HCT116 (cell line): ENCODE data around the gene BRINP3. TPM values are rescaled to one million over a fixed set of nuclear protein-coding genes. Genes with fewer than 3 reads are reported as not detected.

Experiments
- ATAC-seq: fragments of 200-7000 bp; cut with Tn5 transposase; 2 replicates; pipeline ENCODE4 v1.9.1; 2020; ENCODE audit warnings: mild to moderate bottlenecking, moderate library complexity
- BruUV-seq: library from RNA; stranded (reverse); fragments of 400-500 nt; replicated peaks from 2 replicates; lab custom pipeline; 2021; lab: Mats Ljungman, UMichigan
- CTCF ChIA-PET: fragments of 300-600 bp; sonication (Branson Sonifier 250); formaldehyde crosslinking; loops from one replicate; lab custom pipeline; 2021; ENCODE audit warnings: antibody characterized with exemption; lab: Charles Lee
- POLR2A ChIA-PET: fragments of 300-600, 350-600 bp; sonication (Branson Sonifier 250); formaldehyde crosslinking; loops from one replicate; lab custom pipeline; 2021; ENCODE audit warnings: antibody characterized with exemption; lab: Charles Lee
- RAD21 ChIA-PET, 2 experiments: fragments of 300-600 bp; sonication (Branson Sonifier 250); formaldehyde crosslinking; loops; one replicate each; lab custom pipeline; 2023; ENCODE audit warnings: low total read pairs in 2 of 2; ENCODE audit not compliant: uncharacterized antibody in 2 of 2, unreplicated experiment in 2 of 2, low non-redundant PET in 1 of 2; lab: Charles Lee
- DNase-seq: peaks from one replicate; pipeline ENCODE4 v3.0.0-alpha.2; 2010; ENCODE audit warnings: low read depth, low spot score
- H2AFZ ChIP-seq: fragments of 200-600 bp; shearing (Covaris generic), sonication (generic); 2 replicates; pipeline ENCODE4 v1.6.1; 2017; ENCODE audit warnings: low read depth, mixed run types, mixed read lengths, antibody characterized with exemption, low read length; ENCODE audit not compliant: poor library complexity, severe bottlenecking
- H3K27ac ChIP-seq: 2 replicates; pipeline ENCODE4 v1.5.1; 2012; ENCODE audit warnings: low read depth, low read length
- H3K27me3 ChIP-seq: fragments of 200-600 bp; sonication (generic); 2 replicates; pipeline ENCODE4 v1.6.1; 2016; ENCODE audit warnings: mixed run types, low read length, mixed read lengths; ENCODE audit not compliant: insufficient read depth
- H3K36me3 ChIP-seq, 2 experiments: fragments of 200-500 bp in 1 of 2; fragments of 200-600 bp in 1 of 2; sonication (Bioruptor generic) in 1 of 2; sonication (generic) in 1 of 2; 2 replicates each; pipeline versions ENCODE4 v1.5.1 to v1.6.1; 2014 to 2016; ENCODE audit warnings: low read length in 2 of 2, inconsistent platforms in 1 of 2, mixed read lengths in 1 of 2, mixed run types in 1 of 2; ENCODE audit not compliant: insufficient read depth in 2 of 2, control insufficient read depth in 1 of 2
- H3K4me1 ChIP-seq, 2 experiments: fragments of 200-600 bp in 1 of 2; sonication (generic) in 1 of 2; 2 replicates each; pipeline versions ENCODE4 v1.5.1 to v1.6.1; 2012 to 2017; ENCODE audit warnings: low read length in 2 of 2, inconsistent platforms in 1 of 2, mild to moderate bottlenecking in 1 of 2, mixed read lengths in 1 of 2, mixed run types in 1 of 2, moderate library complexity in 1 of 2; ENCODE audit not compliant: insufficient read depth in 2 of 2, control insufficient read depth in 1 of 2
- H3K4me2 ChIP-seq: fragments of 200-600 bp; sonication (generic); 2 replicates; pipeline ENCODE4 v1.6.1; 2017; ENCODE audit warnings: mixed run types, low read length, mixed read lengths
- H3K4me3 ChIP-seq, 2 experiments: fragments of 200-600 bp in 1 of 2; sonication (generic) in 1 of 2; replicated peaks in 1 of 2; 2 replicates each; pipeline ENCODE4 v1.5.1; 2011 to 2016; ENCODE audit warnings: low read length in 2 of 2, control low read depth in 1 of 2, low read depth in 1 of 2, mild to moderate bottlenecking in 1 of 2, mixed read lengths in 1 of 2, mixed run types in 1 of 2
- H3K79me2 ChIP-seq: fragments of 200-600 bp; sonication (generic); 2 replicates; pipeline ENCODE4 v1.6.1; 2017; ENCODE audit warnings: mild to moderate bottlenecking, mixed run types, low read length, moderate library complexity, mixed read lengths; ENCODE audit not compliant: insufficient read depth
- H3K9ac ChIP-seq: fragments of 200-600 bp; sonication (generic); 2 replicates; pipeline ENCODE4 v1.6.1; 2016; ENCODE audit warnings: low read length, mixed read lengths
- H3K9me2 ChIP-seq: fragments of 200-600 bp; sonication (generic), shearing (Covaris generic); 2 replicates; pipeline ENCODE4 v1.6.1; 2017; ENCODE audit warnings: mixed run types, mild to moderate bottlenecking, moderate library complexity; ENCODE audit not compliant: insufficient read depth
- H3K9me3 ChIP-seq, 2 experiments: fragments of 200-500 bp in 1 of 2; fragments of 200-600 bp in 1 of 2; sonication (Bioruptor generic) in 1 of 2; sonication (generic) in 1 of 2; 2 replicates each; pipeline ENCODE4 v1.6.1; 2014 to 2017; ENCODE audit warnings: low read length in 2 of 2, mixed read lengths in 2 of 2, inconsistent platforms in 1 of 2, low read depth in 1 of 2, mild to moderate bottlenecking in 1 of 2, mixed run types in 1 of 2, moderate library complexity in 1 of 2; ENCODE audit not compliant: control insufficient read depth in 1 of 2, insufficient read depth in 1 of 2
- H4K20me1 ChIP-seq: fragments of 200-600 bp; sonication (generic), shearing (Covaris generic); 2 replicates; pipeline ENCODE4 v1.6.1; 2017; ENCODE audit warnings: mixed run types, mild to moderate bottlenecking, moderate library complexity; ENCODE audit not compliant: insufficient read depth
- CBX3 ChIP-seq: IDR thresholded peaks from 2 replicates; pipeline ENCODE4 v1.6.1; 2012; ENCODE audit warnings: low read depth
- CEBPB ChIP-seq: IDR thresholded peaks from 2 replicates; pipeline ENCODE4 v1.6.1; 2012; ENCODE audit warnings: low read depth
- EGR1 ChIP-seq: IDR thresholded peaks from 2 replicates; pipeline ENCODE4 v1.6.1; 2012; ENCODE audit warnings: low read depth
- ELF1 ChIP-seq: IDR thresholded peaks from 2 replicates; pipeline ENCODE4 v1.6.1; 2012; ENCODE audit warnings: low read depth, borderline replicate concordance
- EZH2 ChIP-seq: fragments of 200-600 bp; sonication (generic); IDR thresholded peaks from 2 replicates; pipeline ENCODE4 v1.6.1; 2017; ENCODE audit warnings: antibody characterized with exemption, mixed run types
- EZH2phosphoT487 ChIP-seq: fragments of 200-600 bp; IDR thresholded peaks from 2 replicates; pipeline ENCODE4 v1.6.1; 2018; ENCODE audit warnings: antibody characterized with exemption, borderline replicate concordance
- FOSL1 ChIP-seq: IDR thresholded peaks from 2 replicates; pipeline ENCODE4 v1.6.1; 2012; ENCODE audit warnings: low read depth
- JUND ChIP-seq: IDR thresholded peaks from 2 replicates; pipeline ENCODE4 v1.6.1; 2012
- POLR2A ChIP-seq: IDR thresholded peaks from 2 replicates; pipeline ENCODE4 v1.7.0; 2011; ENCODE audit warnings: borderline replicate concordance; ENCODE audit not compliant: insufficient read depth, insufficient read length; ENCODE audit errors: extremely low read depth
- POLR2AphosphoS5 ChIP-seq: IDR thresholded peaks from 2 replicates; pipeline ENCODE4 v1.6.1; 2011; ENCODE audit warnings: mild to moderate bottlenecking, low read depth, low read length, moderate library complexity
- RAD21 ChIP-seq: IDR thresholded peaks from 2 replicates; pipeline ENCODE4 v1.6.1; 2012; ENCODE audit warnings: low read depth, mild to moderate bottlenecking
- SIN3A ChIP-seq: IDR thresholded peaks from 2 replicates; pipeline ENCODE4 v1.6.1; 2012; ENCODE audit warnings: low read depth
- SP1 ChIP-seq: IDR thresholded peaks from 2 replicates; pipeline ENCODE4 v1.6.1; 2012; ENCODE audit warnings: low read depth
- SRF ChIP-seq: IDR thresholded peaks from 2 replicates; pipeline ENCODE4 v1.6.1; 2012; ENCODE audit warnings: low read depth
- ZFX ChIP-seq: fragments of 450-650 bp; IDR thresholded peaks from 2 replicates; pipeline ENCODE4 v1.6.1; 2017
- ZNF274 ChIP-seq: fragments of 200-500 bp; sonication (Bioruptor generic); IDR thresholded peaks from 2 replicates; pipeline ENCODE4 v1.6.1; 2014; ENCODE audit warnings: mild to moderate bottlenecking, low read depth, low read length, inconsistent platforms
- intact Hi-C: fragments of 100-400 bp; cut with micrococcal nuclease; formaldehyde crosslinking; loops from 2 replicates; pipeline ENCODE4 v1.10.0; 2022
- total RNA-seq: library from RNA; stranded (reverse); gene quantifications from one replicate; pipeline ENCODE4 v1.2.1, GENCODE V29; 2021; ENCODE audit not compliant: unreplicated experiment
- TF ChIP-seq, protein P1 (sequence below), 3 experiments: fragments of 200-600 bp in 1 of 3; sonication (generic) in 1 of 3; IDR thresholded peaks in 2 of 3; conservative IDR thresholded peaks in 1 of 3; 2 replicates each; pipeline ENCODE4 v1.5.1; 2012 to 2017; ENCODE audit warnings: low read depth in 2 of 3, low read length in 2 of 3, antibody characterized with exemption in 1 of 3, borderline replicate concordance in 1 of 3, control low read depth in 1 of 3, mild to moderate bottlenecking in 1 of 3, mixed read lengths in 1 of 3, mixed run types in 1 of 3, moderate library complexity in 1 of 3; ENCODE audit not compliant: insufficient read depth in 1 of 3
- TF ChIP-seq, protein P2 (sequence below): IDR thresholded peaks from 2 replicates; pipeline ENCODE4 v1.6.1; 2011; ENCODE audit warnings: mild to moderate bottlenecking, low read length, moderate library complexity; ENCODE audit not compliant: insufficient replicate concordance; ENCODE audit errors: extremely low read depth
- TF ChIP-seq, protein P3 (sequence below): IDR thresholded peaks from 2 replicates; pipeline ENCODE4 v1.6.1; 2012; ENCODE audit warnings: low read depth
- TF ChIP-seq, protein P4 (sequence below): IDR thresholded peaks from 2 replicates; pipeline ENCODE4 v1.6.1; 2012

Gene BRINP3
- total RNA-seq, 1 experiment from 2014 or later: not detected

DNA sequence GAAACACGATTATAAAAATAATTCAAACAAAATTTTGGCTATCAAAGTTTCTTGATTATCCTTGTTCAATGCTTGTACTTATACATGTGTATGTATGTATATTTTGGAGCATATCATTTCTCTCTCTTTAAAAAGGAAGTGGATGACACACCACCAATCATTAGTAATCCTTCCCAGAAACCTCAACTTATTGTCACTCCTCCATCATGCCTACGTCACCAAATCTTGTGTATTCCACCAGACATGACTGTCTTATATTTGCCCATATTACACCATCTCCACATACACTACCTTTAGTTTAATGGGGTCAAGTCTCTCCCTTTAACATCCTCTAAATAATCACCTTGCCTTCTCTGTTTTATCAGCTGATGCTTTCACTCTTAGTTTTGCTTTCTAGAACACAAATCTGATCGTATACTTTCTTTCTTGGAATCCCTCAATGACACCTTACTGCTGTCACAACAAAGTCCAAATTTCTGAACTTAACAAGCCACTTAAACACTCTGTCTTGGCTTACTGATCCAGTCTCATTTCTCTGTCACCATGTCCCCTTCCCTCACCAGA is 124.0 kb downstream of the BRINP3 start:
- Histone ChIP-seq H3K27me3 (no peaks in the 10 kb centered on the region), H3K36me3 (no peaks in the 10 kb centered on the region), H3K4me2 (no peak overlapping the region), H2AFZ (no peak overlapping the region), H3K9ac (no peak overlapping the region), H3K9me3 (no peaks in the 10 kb centered on the region), H3K79me2 (no peaks in the 10 kb centered on the region), H3K9me2 (no peaks in the 10 kb centered on the region), H3K4me1 (no peaks in the 10 kb centered on the region), H4K20me1 (no peaks in the 10 kb centered on the region), H3K4me3 (no peak overlapping the region), H3K27ac (no peak overlapping the region)
- CTCF ChIA-PET: no interaction called here
- RAD21 ChIA-PET: no interaction called here
- POLR2A ChIA-PET: no interaction called here
- intact Hi-C loops: no loop called here
- ATAC-seq (no peak), DNase-seq (no peak)
- no peak for TF ChIP-seq POLR2A
- TF ChIP-seq SIN3A: no peak
- no peak for TF ChIP-seq ELF1
- TF ChIP-seq, protein P1, sequence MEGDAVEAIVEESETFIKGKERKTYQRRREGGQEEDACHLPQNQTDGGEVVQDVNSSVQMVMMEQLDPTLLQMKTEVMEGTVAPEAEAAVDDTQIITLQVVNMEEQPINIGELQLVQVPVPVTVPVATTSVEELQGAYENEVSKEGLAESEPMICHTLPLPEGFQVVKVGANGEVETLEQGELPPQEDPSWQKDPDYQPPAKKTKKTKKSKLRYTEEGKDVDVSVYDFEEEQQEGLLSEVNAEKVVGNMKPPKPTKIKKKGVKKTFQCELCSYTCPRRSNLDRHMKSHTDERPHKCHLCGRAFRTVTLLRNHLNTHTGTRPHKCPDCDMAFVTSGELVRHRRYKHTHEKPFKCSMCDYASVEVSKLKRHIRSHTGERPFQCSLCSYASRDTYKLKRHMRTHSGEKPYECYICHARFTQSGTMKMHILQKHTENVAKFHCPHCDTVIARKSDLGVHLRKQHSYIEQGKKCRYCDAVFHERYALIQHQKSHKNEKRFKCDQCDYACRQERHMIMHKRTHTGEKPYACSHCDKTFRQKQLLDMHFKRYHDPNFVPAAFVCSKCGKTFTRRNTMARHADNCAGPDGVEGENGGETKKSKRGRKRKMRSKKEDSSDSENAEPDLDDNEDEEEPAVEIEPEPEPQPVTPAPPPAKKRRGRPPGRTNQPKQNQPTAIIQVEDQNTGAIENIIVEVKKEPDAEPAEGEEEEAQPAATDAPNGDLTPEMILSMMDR (IDR thresholded peaks at IDR 0.05 in 2 of 3, conservative IDR thresholded peaks at IDR 0.05 in 1 of 3; ENCODE audit: borderline replicate concordance in 1 of 3, insufficient read depth in 1 of 3, low read depth in 2 of 3, low read length in 2 of 3): no peak
- no peak for TF ChIP-seq ZFX
- TF ChIP-seq, protein P2, sequence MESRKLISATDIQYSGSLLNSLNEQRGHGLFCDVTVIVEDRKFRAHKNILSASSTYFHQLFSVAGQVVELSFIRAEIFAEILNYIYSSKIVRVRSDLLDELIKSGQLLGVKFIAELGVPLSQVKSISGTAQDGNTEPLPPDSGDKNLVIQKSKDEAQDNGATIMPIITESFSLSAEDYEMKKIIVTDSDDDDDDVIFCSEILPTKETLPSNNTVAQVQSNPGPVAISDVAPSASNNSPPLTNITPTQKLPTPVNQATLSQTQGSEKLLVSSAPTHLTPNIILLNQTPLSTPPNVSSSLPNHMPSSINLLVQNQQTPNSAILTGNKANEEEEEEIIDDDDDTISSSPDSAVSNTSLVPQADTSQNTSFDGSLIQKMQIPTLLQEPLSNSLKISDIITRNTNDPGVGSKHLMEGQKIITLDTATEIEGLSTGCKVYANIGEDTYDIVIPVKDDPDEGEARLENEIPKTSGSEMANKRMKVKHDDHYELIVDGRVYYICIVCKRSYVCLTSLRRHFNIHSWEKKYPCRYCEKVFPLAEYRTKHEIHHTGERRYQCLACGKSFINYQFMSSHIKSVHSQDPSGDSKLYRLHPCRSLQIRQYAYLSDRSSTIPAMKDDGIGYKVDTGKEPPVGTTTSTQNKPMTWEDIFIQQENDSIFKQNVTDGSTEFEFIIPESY: no peak
- no peak for TF ChIP-seq EZH2phosphoT487
- TF ChIP-seq FOSL1: no peak
- TF ChIP-seq EGR1: no peak
- TF ChIP-seq SRF: no peak
- no peak for TF ChIP-seq RAD21
- no peak for TF ChIP-seq POLR2AphosphoS5
- TF ChIP-seq CEBPB: no peak
- TF ChIP-seq ZNF274: no peak
- TF ChIP-seq JUND: no peak
- no peak for TF ChIP-seq CBX3
- TF ChIP-seq, protein P3, sequence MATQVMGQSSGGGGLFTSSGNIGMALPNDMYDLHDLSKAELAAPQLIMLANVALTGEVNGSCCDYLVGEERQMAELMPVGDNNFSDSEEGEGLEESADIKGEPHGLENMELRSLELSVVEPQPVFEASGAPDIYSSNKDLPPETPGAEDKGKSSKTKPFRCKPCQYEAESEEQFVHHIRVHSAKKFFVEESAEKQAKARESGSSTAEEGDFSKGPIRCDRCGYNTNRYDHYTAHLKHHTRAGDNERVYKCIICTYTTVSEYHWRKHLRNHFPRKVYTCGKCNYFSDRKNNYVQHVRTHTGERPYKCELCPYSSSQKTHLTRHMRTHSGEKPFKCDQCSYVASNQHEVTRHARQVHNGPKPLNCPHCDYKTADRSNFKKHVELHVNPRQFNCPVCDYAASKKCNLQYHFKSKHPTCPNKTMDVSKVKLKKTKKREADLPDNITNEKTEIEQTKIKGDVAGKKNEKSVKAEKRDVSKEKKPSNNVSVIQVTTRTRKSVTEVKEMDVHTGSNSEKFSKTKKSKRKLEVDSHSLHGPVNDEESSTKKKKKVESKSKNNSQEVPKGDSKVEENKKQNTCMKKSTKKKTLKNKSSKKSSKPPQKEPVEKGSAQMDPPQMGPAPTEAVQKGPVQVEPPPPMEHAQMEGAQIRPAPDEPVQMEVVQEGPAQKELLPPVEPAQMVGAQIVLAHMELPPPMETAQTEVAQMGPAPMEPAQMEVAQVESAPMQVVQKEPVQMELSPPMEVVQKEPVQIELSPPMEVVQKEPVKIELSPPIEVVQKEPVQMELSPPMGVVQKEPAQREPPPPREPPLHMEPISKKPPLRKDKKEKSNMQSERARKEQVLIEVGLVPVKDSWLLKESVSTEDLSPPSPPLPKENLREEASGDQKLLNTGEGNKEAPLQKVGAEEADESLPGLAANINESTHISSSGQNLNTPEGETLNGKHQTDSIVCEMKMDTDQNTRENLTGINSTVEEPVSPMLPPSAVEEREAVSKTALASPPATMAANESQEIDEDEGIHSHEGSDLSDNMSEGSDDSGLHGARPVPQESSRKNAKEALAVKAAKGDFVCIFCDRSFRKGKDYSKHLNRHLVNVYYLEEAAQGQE: no peak
- no peak for TF ChIP-seq SP1
- TF ChIP-seq, protein P4, sequence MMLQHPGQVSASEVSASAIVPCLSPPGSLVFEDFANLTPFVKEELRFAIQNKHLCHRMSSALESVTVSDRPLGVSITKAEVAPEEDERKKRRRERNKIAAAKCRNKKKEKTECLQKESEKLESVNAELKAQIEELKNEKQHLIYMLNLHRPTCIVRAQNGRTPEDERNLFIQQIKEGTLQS: no peak
- no peak for TF ChIP-seq EZH2
- BruUV-seq: no TSS peak
